ENCODE measurements around the gene IL17RE.

Gene IL17RE

GRCh38 chr3:9916734-9917680 lies 14.4 kb downstream of the IL17RE start, which contains the start of gene IL17RC:
Gene IL17RC, plus strand, starts transcription at chr3:9917098. Its CDS starts 218 bp downstream, at chr3:9917316.
- Histone ChIP-seq H3K27ac (ENCODE audit: low read depth, low read length) (no peak within 1 kb of the TSS), H3K27me3 (ENCODE audit: control insufficient read depth, low read length) (peaks cover 39% of the 10 kb centered on the region)

GRCh38 chr3:9917820-9918219 lies 15.2 kb downstream of the IL17RE start:
- Histone ChIP-seq H3K27me3 (ENCODE audit: control insufficient read depth, low read length) (peaks cover 34% of the 10 kb centered on the region), H3K36me3 (ENCODE audit: control insufficient read depth, low read length) (no peaks in the 10 kb centered on the region), H3K9me2 (replicated peaks; ENCODE audit: control insufficient read depth, low read length) (no peaks in the 10 kb centered on the region), H3K4me1 (ENCODE audit: control insufficient read depth, low read length) (peaks cover 12% of the 10 kb centered on the region), H3K4me2 (ENCODE audit: low read length) (no peak overlapping the region), H3K79me2 (ENCODE audit: control insufficient read depth, low read length) (no peaks in the 10 kb centered on the region), H4K20me1 (ENCODE audit: control insufficient read depth, insufficient read depth, low read depth, low read length) (no peaks in the 10 kb centered on the region), H3K9me3 (ENCODE audit: control insufficient read depth, insufficient read depth, low read length) (no peaks in the 10 kb centered on the region), H3F3A (ENCODE audit: control insufficient read depth, insufficient read depth) (no peaks in the 10 kb centered on the region), H3K27ac (ENCODE audit: low read depth, low read length) (no peak overlapping the region), H3K4me3 (ENCODE audit: low read length) (no peak overlapping the region)
- no peak for TF ChIP-seq CTCF (IDR thresholded peaks at IDR 0.05; ENCODE audit: low read depth, low read length, poor library complexity, severe bottlenecking)
- TF ChIP-seq EZH2phosphoT487 (IDR thresholded peaks at IDR 0.05; ENCODE audit: borderline replicate concordance, low read length), result no peak

More at GRCh38 chr3:9916734-9917680, 14.4 kb downstream of the IL17RE start, which contains the start of gene IL17RC:
- Histone ChIP-seq H3K9me3 (ENCODE audit: control insufficient read depth, insufficient read depth, low read length) (no peaks in the 10 kb centered on the region), H3K4me1 (ENCODE audit: control insufficient read depth, low read length) (peaks cover 12% of the 10 kb centered on the region), H3F3A (ENCODE audit: control insufficient read depth, insufficient read depth) (no peaks in the 10 kb centered on the region), H3K4me3 (ENCODE audit: low read length) (peak within 1 kb of the TSS; percentile 49), H3K9me2 (replicated peaks; ENCODE audit: control insufficient read depth, low read length) (no peaks in the 10 kb centered on the region), H4K20me1 (ENCODE audit: control insufficient read depth, insufficient read depth, low read depth, low read length) (no peaks in the 10 kb centered on the region), H3K36me3 (ENCODE audit: control insufficient read depth, low read length) (no peaks in the 10 kb centered on the region), H3K4me2 (ENCODE audit: low read length) (peak within 1 kb of the TSS; percentile 58), H3K79me2 (ENCODE audit: control insufficient read depth, low read length) (no peaks in the 10 kb centered on the region)
- TF ChIP-seq CTCF (IDR thresholded peaks at IDR 0.05; ENCODE audit: low read depth, low read length, poor library complexity, severe bottlenecking) (no peak), EZH2phosphoT487 (IDR thresholded peaks at IDR 0.05; ENCODE audit: borderline replicate concordance, low read length) (no peak)

- Histone ChIP-seq H3K27me3 (ENCODE audit: control insufficient read depth, low read length) (peaks cover 34% of the 10 kb centered on the region), H3K4me3 (ENCODE audit: low read length) (no peak overlapping the region), H4K20me1 (ENCODE audit: control insufficient read depth, insufficient read depth, low read depth, low read length) (no peaks in the 10 kb centered on the region), H3F3A (ENCODE audit: control insufficient read depth, insufficient read depth) (no peaks in the 10 kb centered on the region), H3K4me2 (ENCODE audit: low read length) (no peak overlapping the region), H3K79me2 (ENCODE audit: control insufficient read depth, low read length) (no peaks in the 10 kb centered on the region), H3K9me2 (replicated peaks; ENCODE audit: control insufficient read depth, low read length) (no peaks in the 10 kb centered on the region), H3K27ac (ENCODE audit: low read depth, low read length) (no peak overlapping the region), H3K36me3 (ENCODE audit: control insufficient read depth, low read length) (no peaks in the 10 kb centered on the region), H3K4me1 (ENCODE audit: control insufficient read depth, low read length) (peaks cover 12% of the 10 kb centered on the region), H3K9me3 (ENCODE audit: control insufficient read depth, insufficient read depth, low read length) (no peaks in the 10 kb centered on the region)
- no peak for TF ChIP-seq CTCF (IDR thresholded peaks at IDR 0.05; ENCODE audit: low read depth, low read length, poor library complexity, severe bottlenecking)
- no peak for TF ChIP-seq EZH2phosphoT487 (IDR thresholded peaks at IDR 0.05; ENCODE audit: borderline replicate concordance, low read length)
Measured at GRCh38 chr3:9918261-9919038, 15.8 kb downstream of the IL17RE start.
